ENCODE results near the gene DFFB. TPM values are rescaled to one million over a fixed set of nuclear protein-coding genes. Genes with fewer than 3 reads are reported as not detected.
"Not testable (repeated sequence)": the region's sequence is repeated elsewhere in the genome, so short reads cannot be mapped to it uniquely, and the experiment has no call there.

DFFB gene
- polyA plus RNA-seq, 6 donors from 2014 or later: 2.7 to 10.2 (median 7.3) TPM

GRCh38 chr1:3912809-3913685, 55.8 kb downstream of the DFFB start:
- no peak overlapping the region for H3K4me3 Mint-ChIP-seq
- peaks cover 0 to 14% (median 7%) of the 10 kb centered on the region in 3 donors for H3K27me3 Mint-ChIP-seq
- DNase-seq: no peak
- no peak for ATAC-seq (ENCODE audit: low read depth in 2 of 2)
- H3K36me3 Mint-ChIP-seq: no peaks in the 10 kb centered on the region
- no peaks in the 10 kb centered on the region for H3K9me3 Mint-ChIP-seq
- H3K4me1 Mint-ChIP-seq: peaks cover 10 to 23% (median 20%) of the 10 kb centered on the region in 3 donors
- H3K27ac Mint-ChIP-seq: no peak overlapping the region

GRCh38 chr1:3914331-3914851, 57.1 kb downstream of the DFFB start:
- Mint-ChIP-seq H3K9me3 (no peaks in the 10 kb centered on the region), H3K36me3 (no peaks in the 10 kb centered on the region), H3K4me3 (no peak overlapping the region), H3K27ac (no peak overlapping the region), H3K27me3 (peaks cover 0 to 13% (median 7%) of the 10 kb centered on the region in 3 donors), H3K4me1 (peaks cover 10 to 23% (median 20%) of the 10 kb centered on the region in 3 donors)
- no peak for DNase-seq
- no peak for ATAC-seq (ENCODE audit: low read depth in 2 of 2)

- H3K27ac Mint-ChIP-seq: no peak overlapping the region
- no peaks in the 10 kb centered on the region for H3K36me3 Mint-ChIP-seq
These were observed 57.6 kb downstream of the DFFB start for GRCh38 chr1:3914911-3915310.

GRCh38 chr1:3915551-3916121, 58.4 kb downstream of the DFFB start:
- H3K27me3 Mint-ChIP-seq: peaks cover 0 to 8% (median 0%) of the 10 kb centered on the region in 3 donors
- no peaks in the 10 kb centered on the region for H3K9me3 Mint-ChIP-seq
- peak overlapping the region in 1 of 8 donors; percentile 60 for H3K4me3 Mint-ChIP-seq
- DNase-seq: no peak
- H3K27ac Mint-ChIP-seq: no peak overlapping the region
- ATAC-seq (ENCODE audit: low read depth in 2 of 2): no peak
- peaks cover 4 to 13% (median 12%) of the 10 kb centered on the region in 3 donors for H3K4me1 Mint-ChIP-seq
- no peaks in the 10 kb centered on the region for H3K36me3 Mint-ChIP-seq

More at GRCh38 chr1:3914911-3915310, 57.6 kb downstream of the DFFB start:
- no peak for DNase-seq
- no peak for ATAC-seq (ENCODE audit: low read depth in 2 of 2)
- Mint-ChIP-seq H3K9me3 (no peaks in the 10 kb centered on the region), H3K27me3 (peaks cover 0 to 10% (median 3%) of the 10 kb centered on the region in 3 donors), H3K4me1 (peaks cover 6 to 20% (median 16%) of the 10 kb centered on the region in 3 donors), H3K4me3 (no peak overlapping the region)

GRCh38 chr1:3917761-3918160, 60.5 kb downstream of the DFFB start:
- Mint-ChIP-seq H3K4me3 (no peak overlapping the region), H3K36me3 (no peaks in the 10 kb centered on the region), H3K4me1 (no peaks in the 10 kb centered on the region), H3K9me3 (no peaks in the 10 kb centered on the region), H3K27me3 (peaks cover 0 to 9% (median 0%) of the 10 kb centered on the region in 3 donors), H3K27ac (no peak overlapping the region)
- DNase-seq (no peak), ATAC-seq (ENCODE audit: low read depth in 2 of 2) (no peak)

GRCh38 chr1:3918359-3918758, 61.1 kb downstream of the DFFB start:
- not testable (repeated sequence) for H3K9me3 Mint-ChIP-seq; H3K4me3 Mint-ChIP-seq; ATAC-seq (ENCODE audit: low read depth in 2 of 2); DNase-seq; H3K36me3 Mint-ChIP-seq; H3K27me3 Mint-ChIP-seq; H3K4me1 Mint-ChIP-seq
- peak overlapping the region in 1 of 6 donors; percentile 21 for H3K27ac Mint-ChIP-seq

GRCh38 chr1:3918966-3919611, 61.8 kb downstream of the DFFB start:
- DNase-seq: no peak
- H3K4me1 Mint-ChIP-seq: no peaks in the 10 kb centered on the region
- ATAC-seq (ENCODE audit: low read depth in 2 of 2): no peak
- no peak overlapping the region for H3K27ac Mint-ChIP-seq
- no peaks in the 10 kb centered on the region for H3K9me3 Mint-ChIP-seq
- H3K36me3 Mint-ChIP-seq: no peaks in the 10 kb centered on the region
- peaks cover 0 to 9% (median 0%) of the 10 kb centered on the region in 3 donors for H3K27me3 Mint-ChIP-seq
- H3K4me3 Mint-ChIP-seq: peak overlapping the region in 1 of 8 donors; percentile 60

GRCh38 chr1:3919706-3920105, 62.4 kb downstream of the DFFB start:
- DNase-seq (no peak), ATAC-seq (ENCODE audit: low read depth in 2 of 2) (no peak)
- Mint-ChIP-seq H3K4me1 (no peaks in the 10 kb centered on the region), H3K9me3 (no peaks in the 10 kb centered on the region), H3K27me3 (peaks cover 0 to 9% (median 0%) of the 10 kb centered on the region in 3 donors), H3K4me3 (no peak overlapping the region), H3K36me3 (no peaks in the 10 kb centered on the region), H3K27ac (no peak overlapping the region)

GRCh38 chr1:3921765-3922164, 64.5 kb downstream of the DFFB start:
- H3K9me3 Mint-ChIP-seq: no peaks in the 10 kb centered on the region
- H3K36me3 Mint-ChIP-seq: no peaks in the 10 kb centered on the region
- no peak for ATAC-seq (ENCODE audit: low read depth in 2 of 2)

GRCh38 chr1:3922201-3922725, 65.0 kb downstream of the DFFB start:
- ATAC-seq (ENCODE audit: low read depth in 2 of 2): no peak
- H3K27ac Mint-ChIP-seq: no peak overlapping the region
- no peaks in the 10 kb centered on the region for H3K9me3 Mint-ChIP-seq
- no peak overlapping the region for H3K4me3 Mint-ChIP-seq
- no peaks in the 10 kb centered on the region for H3K36me3 Mint-ChIP-seq
- DNase-seq: no peak
- peaks cover 10 to 14% (median 14%) of the 10 kb centered on the region in 3 donors for H3K27me3 Mint-ChIP-seq
- no peaks in the 10 kb centered on the region for H3K4me1 Mint-ChIP-seq

More at GRCh38 chr1:3921765-3922164, 64.5 kb downstream of the DFFB start:
- Mint-ChIP-seq H3K4me3 (no peak overlapping the region), H3K27me3 (peaks cover 7 to 14% (median 9%) of the 10 kb centered on the region in 3 donors), H3K4me1 (no peaks in the 10 kb centered on the region), H3K27ac (no peak overlapping the region)
- no peak for DNase-seq

GRCh38 chr1:3922851-3923250, 65.6 kb downstream of the DFFB start:
- ATAC-seq (ENCODE audit: low read depth in 2 of 2): no peak
- no peak for DNase-seq
- no peaks in the 10 kb centered on the region for H3K4me1 Mint-ChIP-seq
- H3K4me3 Mint-ChIP-seq: no peak overlapping the region
- H3K9me3 Mint-ChIP-seq: no peaks in the 10 kb centered on the region
- peaks cover 10 to 17% (median 14%) of the 10 kb centered on the region in 3 donors for H3K27me3 Mint-ChIP-seq
- no peaks in the 10 kb centered on the region for H3K36me3 Mint-ChIP-seq
- peak overlapping the region in 3 of 6 donors; percentile 22 to 62 (median 31) for H3K27ac Mint-ChIP-seq

- H3K4me3 Mint-ChIP-seq: no peak overlapping the region
- DNase-seq: no peak
- no peaks in the 10 kb centered on the region for H3K36me3 Mint-ChIP-seq
- no peaks in the 10 kb centered on the region for H3K9me3 Mint-ChIP-seq
- H3K4me1 Mint-ChIP-seq: no peaks in the 10 kb centered on the region
- no peak for ATAC-seq (ENCODE audit: low read depth in 2 of 2)
- H3K27ac Mint-ChIP-seq: no peak overlapping the region
- peaks cover 9 to 17% (median 10%) of the 10 kb centered on the region in 3 donors for H3K27me3 Mint-ChIP-seq
These were observed 66.3 kb downstream of the DFFB start for GRCh38 chr1:3923378-3924185.
